ENCODE measurements around the gene NARF. TPM values are rescaled to one million over a fixed set of nuclear protein-coding genes. Genes with fewer than 3 reads are reported as not detected.

The NARF gene
- total and polyA plus RNA-seq, 2 of the 8 experiments (the other 6 are each of a cell fraction or from before 2014, with no cell fraction given) = 97.4 to 131 TPM

- H4K91ac ChIP-seq (replicated peaks; ENCODE audit: insufficient read length, low read length) = no peak overlapping the region
- no peak overlapping the region for H3K23ac ChIP-seq (ENCODE audit: insufficient read length)
- peak overlapping the region; percentile 86 to 99 for H3K4me2 ChIP-seq (ENCODE audit: insufficient read depth in 1 of 2, low read depth in 2 of 2, low read length in 2 of 2)
- H3K79me1 ChIP-seq (ENCODE audit: low read depth, low read length) = 0 out of 2 replicates have a peak, but pooled peaks cover 3% of the 10 kb centered on the region
- peaks cover 3 to 11% (median 5%) of the 10 kb centered on the region in 4 experiments; a peak in 5 of 8 replicates for H3K36me3 ChIP-seq (ENCODE audit: control insufficient read depth in 2 of 4, insufficient read depth in 4 of 4, low read length in 3 of 4)
- H4K5ac ChIP-seq (ENCODE audit: insufficient read length, low read depth, low read length) = no peak overlapping the region
- H2AFZ ChIP-seq (ENCODE audit: low read length) = no peak overlapping the region
- no peak overlapping the region for H2BK120ac ChIP-seq (replicated peaks; ENCODE audit: low read depth, low read length)
- no peaks in the 10 kb centered on the region for H3K27me3 ChIP-seq (replicated peaks in 1 of 4; ENCODE audit: control insufficient read depth in 3 of 4, extremely low read depth in 1 of 4, insufficient read depth in 3 of 4, low read length in 3 of 4)
- FAIRE-seq (no peak), DNase-seq (ENCODE audit: low read depth in 1 of 2, low spot score in 2 of 2) (no peak)
- no peak overlapping the region for H3K18ac ChIP-seq (ENCODE audit: extremely low read depth, low read length)
- WGBS, 2 experiments (ENCODE audit: extremely low coverage in 1 of 2, insufficient coverage in 1 of 2, insufficient read length in 1 of 2, insufficient replicate concordance in 2 of 2, low coverage in 1 of 2, low lambda C conversion rate in 2 of 2, missing lambda C conversion rate in 1 of 2) = 71% methylated on average over 10 of the region's 10 CpGs; no CpG with 5 or more reads in 1 of the 2 experiments
- no peak overlapping the region for H2BK15ac ChIP-seq (ENCODE audit: low read length)
- H3K23me2 ChIP-seq (ENCODE audit: low read depth, low read length) = peaks cover 2% of the 10 kb centered on the region; the same call in 1 of the 2 replicates
- ChIA-PET CTCF (ENCODE audit: partially characterized antibody) (interaction anchor here (0.6 to 1.2 kb wide), 5 partner anchors 26 to 321 kb away, joined by 3 to 4 read pairs (median 3); no protein-coding TSS in a partner anchor), POLR2A (ENCODE audit: partially characterized antibody) (interaction anchor here (0.7 to 1.8 kb wide), 4 partner anchors 8 to 40 kb away, joined by 3 to 5 read pairs (median 4); no protein-coding TSS in a partner anchor)
- H3K14ac ChIP-seq (ENCODE audit: insufficient read length) = no peak overlapping the region
- no peak overlapping the region for H2AK5ac ChIP-seq (ENCODE audit: low read depth, low read length)
- no peak overlapping the region for H3K9ac ChIP-seq (replicated peaks in 1 of 4; ENCODE audit: extremely low read depth in 1 of 4, low read depth in 3 of 4, low read length in 3 of 4)
- no peak overlapping the region for H2BK12ac ChIP-seq (ENCODE audit: low read depth, low read length)
- peaks cover 0 to 8% (median 3%) of the 10 kb centered on the region in 4 experiments; a peak in 4 of 7 replicates for H3K4me1 ChIP-seq (replicated peaks in 1 of 4; ENCODE audit: control insufficient read depth in 3 of 4, insufficient read depth in 4 of 4, low read length in 3 of 4)
- H3K27ac ChIP-seq (ENCODE audit: low read depth, low read length) = no peak overlapping the region
- H3K9me3 ChIP-seq (ENCODE audit: insufficient read depth in 2 of 2, low read depth in 1 of 2, low read length in 1 of 2) = peaks cover 2 to 10% of the 10 kb centered on the region in 2 experiments; a peak in 3 of 4 replicates
- H3K4ac ChIP-seq (replicated peaks; ENCODE audit: insufficient read length, low read depth, low read length) = no peak overlapping the region
- H4K8ac ChIP-seq (ENCODE audit: extremely low read depth, insufficient read depth, low read length) = no peak overlapping the region
- H2BK20ac ChIP-seq (ENCODE audit: low read length) = no peak overlapping the region
- H2BK5ac ChIP-seq (ENCODE audit: low read depth, low read length) = no peak overlapping the region
- peaks cover 0 to 3% of the 10 kb centered on the region in 2 experiments; a peak in 1 of 4 replicates for H3K79me2 ChIP-seq (ENCODE audit: control insufficient read depth in 1 of 2, insufficient read depth in 2 of 2, low read length in 2 of 2)
- H3K56ac ChIP-seq (replicated peaks; ENCODE audit: insufficient read length, low read depth, low read length) = no peak overlapping the region
- H4K20me1 ChIP-seq (replicated peaks in 1 of 2; ENCODE audit: control insufficient read depth in 1 of 2, insufficient read depth in 2 of 2, low read length in 2 of 2) = peaks cover 3 to 7% of the 10 kb centered on the region in 2 experiments
- peak overlapping the region; percentile 77 to 86 (median 81); a peak in 7 of 8 replicates for H3K4me3 ChIP-seq (ENCODE audit: extremely low read depth in 1 of 4, insufficient read depth in 2 of 4, low read depth in 3 of 4, low read length in 4 of 4)
- TF ChIP-seq HDAC6 (IDR thresholded peaks at IDR 0.05; ENCODE audit: low read depth, low read length) (no peak), PHF8 (conservative IDR thresholded peaks at IDR 0.05; ENCODE audit: low read depth, low read length) (no peak), TEAD4 (IDR thresholded peaks at IDR 0.05; ENCODE audit: low read depth, low read length) (no peak), SRF (IDR thresholded peaks at IDR 0.05; ENCODE audit: low read depth, low read length) (no peak), EZH2 (IDR thresholded peaks at IDR 0.05; ENCODE audit: low read depth, low read length, severe bottlenecking) (no peak)
These were observed 1.2 kb upstream of the NARF start for GRCh38 chr17:82457073-82457928.
